PFSK-1 (cell line): ENCODE measurements around the gene GNG7.

Experiments used
- FOXP2 ChIP-seq: optimal IDR thresholded peaks from 2 replicates; pipeline ENCODE3; 2011; ENCODE audit warnings: borderline replicate concordance, control low read depth, inconsistent platforms; ENCODE audit not compliant: insufficient read depth; ENCODE audit errors: extremely low read length, extremely low read depth
- POLR2AphosphoS5 ChIP-seq: IDR thresholded peaks from 2 replicates; pipeline ENCODE4 v1.6.1; 2012; ENCODE audit warnings: low read depth, mild to moderate bottlenecking, control low read depth, low read length, moderate library complexity
- SIN3A ChIP-seq: IDR thresholded peaks from 2 replicates; pipeline ENCODE4 v1.6.1; 2012; ENCODE audit warnings: mild to moderate bottlenecking, low read length, moderate library complexity, borderline replicate concordance; ENCODE audit not compliant: insufficient read depth
- TAF1 ChIP-seq: IDR thresholded peaks from 2 replicates; pipeline ENCODE4 v1.6.1; 2012; ENCODE audit warnings: low read length, control low read depth, borderline replicate concordance; ENCODE audit not compliant: insufficient read depth
- TF ChIP-seq, protein P1 (sequence below), 2 experiments: IDR thresholded peaks; 2 replicates each; pipeline versions ENCODE4 v1.6.1 to v1.8.0; 2011 to 2012; ENCODE audit warnings: low read depth in 2 of 2, low read length in 2 of 2, control low read depth in 1 of 2, inconsistent platforms in 1 of 2, mild to moderate bottlenecking in 1 of 2, moderate library complexity in 1 of 2; ENCODE audit not compliant: insufficient read depth in 1 of 2

Gene GNG7

DNA sequence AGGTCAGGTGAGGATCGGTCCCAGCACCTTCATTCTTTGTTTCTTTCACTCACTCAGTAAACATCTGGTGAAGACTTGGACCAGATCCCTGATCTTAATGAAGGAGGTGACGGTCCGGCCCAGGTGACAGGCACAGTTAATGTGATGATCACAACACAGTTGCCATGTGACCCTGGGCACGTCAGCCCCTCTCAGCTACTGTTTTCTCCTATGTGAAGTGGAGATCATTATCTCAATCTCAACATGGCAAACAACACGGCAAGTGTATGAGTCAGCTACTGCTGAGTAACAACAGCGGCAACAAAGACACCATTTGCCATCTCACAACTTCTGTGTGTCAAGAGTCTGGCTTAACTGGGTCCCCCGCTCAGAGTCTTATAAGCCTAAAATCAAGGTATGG lies 74.6 kb downstream of the GNG7 start:
- TF ChIP-seq POLR2AphosphoS5 (no peak), SIN3A (no peak), FOXP2 (no peak), TAF1 (no peak)
- TF ChIP-seq, protein P1, sequence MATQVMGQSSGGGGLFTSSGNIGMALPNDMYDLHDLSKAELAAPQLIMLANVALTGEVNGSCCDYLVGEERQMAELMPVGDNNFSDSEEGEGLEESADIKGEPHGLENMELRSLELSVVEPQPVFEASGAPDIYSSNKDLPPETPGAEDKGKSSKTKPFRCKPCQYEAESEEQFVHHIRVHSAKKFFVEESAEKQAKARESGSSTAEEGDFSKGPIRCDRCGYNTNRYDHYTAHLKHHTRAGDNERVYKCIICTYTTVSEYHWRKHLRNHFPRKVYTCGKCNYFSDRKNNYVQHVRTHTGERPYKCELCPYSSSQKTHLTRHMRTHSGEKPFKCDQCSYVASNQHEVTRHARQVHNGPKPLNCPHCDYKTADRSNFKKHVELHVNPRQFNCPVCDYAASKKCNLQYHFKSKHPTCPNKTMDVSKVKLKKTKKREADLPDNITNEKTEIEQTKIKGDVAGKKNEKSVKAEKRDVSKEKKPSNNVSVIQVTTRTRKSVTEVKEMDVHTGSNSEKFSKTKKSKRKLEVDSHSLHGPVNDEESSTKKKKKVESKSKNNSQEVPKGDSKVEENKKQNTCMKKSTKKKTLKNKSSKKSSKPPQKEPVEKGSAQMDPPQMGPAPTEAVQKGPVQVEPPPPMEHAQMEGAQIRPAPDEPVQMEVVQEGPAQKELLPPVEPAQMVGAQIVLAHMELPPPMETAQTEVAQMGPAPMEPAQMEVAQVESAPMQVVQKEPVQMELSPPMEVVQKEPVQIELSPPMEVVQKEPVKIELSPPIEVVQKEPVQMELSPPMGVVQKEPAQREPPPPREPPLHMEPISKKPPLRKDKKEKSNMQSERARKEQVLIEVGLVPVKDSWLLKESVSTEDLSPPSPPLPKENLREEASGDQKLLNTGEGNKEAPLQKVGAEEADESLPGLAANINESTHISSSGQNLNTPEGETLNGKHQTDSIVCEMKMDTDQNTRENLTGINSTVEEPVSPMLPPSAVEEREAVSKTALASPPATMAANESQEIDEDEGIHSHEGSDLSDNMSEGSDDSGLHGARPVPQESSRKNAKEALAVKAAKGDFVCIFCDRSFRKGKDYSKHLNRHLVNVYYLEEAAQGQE (IDR thresholded peaks at IDR 0.05; ENCODE audit: insufficient read depth in 1 of 2, low read depth in 2 of 2, low read length in 2 of 2): no peak

DNA sequence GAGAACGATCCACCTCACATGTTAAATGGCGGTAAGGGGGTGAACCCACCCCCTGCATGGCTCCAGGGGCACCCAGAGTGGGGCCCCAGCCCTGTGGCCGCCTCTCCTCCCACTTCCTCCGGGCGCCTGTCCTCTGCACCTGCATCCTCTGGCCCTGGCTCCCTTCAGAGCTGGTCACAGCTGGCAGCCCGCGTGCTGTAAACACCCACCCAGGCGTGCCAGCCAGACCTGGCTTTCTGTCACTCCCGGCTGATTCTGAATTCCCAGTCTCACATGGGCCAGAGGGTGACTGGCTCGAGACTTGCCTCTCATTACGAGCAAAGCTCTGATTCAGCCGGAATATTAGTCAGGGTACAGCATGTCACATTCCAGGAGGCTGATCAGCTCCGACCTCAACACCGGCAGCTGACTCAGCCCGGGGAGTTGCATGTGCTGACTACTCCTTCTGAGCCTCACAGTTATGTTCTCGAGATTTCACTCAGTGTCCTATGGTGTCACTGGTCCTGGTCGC lies 75.1 kb downstream of the GNG7 start:
- no peak for TF ChIP-seq SIN3A
- TF ChIP-seq, protein P1 (IDR thresholded peaks at IDR 0.05; ENCODE audit: insufficient read depth in 1 of 2, low read depth in 2 of 2, low read length in 2 of 2): no peak
- TF ChIP-seq TAF1: no peak
- TF ChIP-seq FOXP2: no peak
- TF ChIP-seq POLR2AphosphoS5: no peak

DNA sequence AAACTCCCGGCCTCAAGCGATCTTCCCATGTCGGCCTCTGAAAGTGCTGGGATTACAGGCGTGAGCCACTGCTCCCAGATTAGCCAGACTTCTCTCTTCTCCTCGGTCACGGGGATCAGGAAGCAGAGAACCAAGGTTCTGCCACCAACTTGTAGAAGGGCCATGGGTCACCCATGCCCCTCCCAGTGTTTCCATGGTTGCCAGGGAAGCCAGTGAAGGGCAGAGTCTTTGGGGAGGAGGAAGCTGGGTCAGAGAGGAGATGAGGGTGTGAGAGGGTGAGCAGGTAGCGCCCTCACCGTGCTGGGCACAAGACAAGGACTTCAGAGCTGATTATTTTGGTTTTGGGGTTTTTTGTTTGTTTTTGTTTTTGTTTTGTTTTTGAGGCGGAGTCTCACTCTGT lies 77.1 kb downstream of the GNG7 start:
- TF ChIP-seq SIN3A (no peak), FOXP2 (no peak), TAF1 (no peak), POLR2AphosphoS5 (no peak)
- TF ChIP-seq, protein P1 (IDR thresholded peaks at IDR 0.05; ENCODE audit: insufficient read depth in 1 of 2, low read depth in 2 of 2, low read length in 2 of 2): no peak

DNA sequence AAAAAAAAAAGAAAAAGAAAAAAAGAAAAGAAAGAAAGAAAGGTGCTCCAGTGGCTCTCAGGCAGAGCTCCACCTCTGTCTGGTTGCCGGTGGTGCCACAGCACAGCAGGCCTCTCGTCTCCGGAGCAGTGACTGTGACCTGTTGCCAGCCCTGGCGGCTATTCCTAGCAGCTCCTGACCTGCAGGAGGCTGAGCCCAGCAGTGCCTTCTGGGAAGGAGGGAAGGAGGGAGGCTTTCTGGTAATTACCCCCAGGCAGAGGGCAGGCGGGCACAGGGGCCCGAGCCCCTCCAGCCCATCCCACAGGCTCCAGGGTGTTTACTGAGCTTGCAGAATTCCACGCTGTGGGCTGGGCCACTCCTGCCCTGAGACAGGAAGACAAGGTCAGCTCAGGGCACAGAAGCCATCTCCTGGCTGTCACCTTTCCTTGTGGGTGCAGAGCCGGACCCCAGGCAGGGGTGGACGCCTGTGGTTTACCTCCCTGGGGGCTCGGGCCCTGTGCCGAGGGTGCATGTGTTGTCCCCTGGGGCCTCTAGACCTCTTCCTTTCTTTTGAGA lies 77.9 kb downstream of the GNG7 start:
- TF ChIP-seq SIN3A (no peak), TAF1 (no peak), FOXP2 (no peak), POLR2AphosphoS5 (no peak)
- TF ChIP-seq, protein P1 (IDR thresholded peaks at IDR 0.05; ENCODE audit: insufficient read depth in 1 of 2, low read depth in 2 of 2, low read length in 2 of 2): no peak

DNA sequence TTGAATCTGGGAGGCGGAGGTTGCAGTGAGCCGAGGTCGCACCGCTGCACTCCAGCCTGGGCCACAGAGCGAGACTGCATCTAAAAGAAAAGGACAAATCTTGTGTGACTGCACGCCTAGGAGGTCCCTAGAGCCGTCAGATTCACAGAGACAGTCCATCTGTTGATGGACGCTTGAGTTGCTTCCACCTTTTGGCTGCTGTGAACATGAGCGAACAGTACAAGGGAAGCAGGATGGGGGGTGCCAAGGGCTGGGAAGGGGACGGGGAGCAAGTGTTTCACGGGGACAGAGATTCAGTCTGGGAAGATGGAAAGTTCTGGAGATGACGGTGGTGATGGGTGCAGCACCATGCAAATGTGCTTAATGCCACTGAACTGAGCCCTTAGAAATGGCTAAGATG lies 78.7 kb downstream of the GNG7 start:
- TF ChIP-seq, protein P1 (IDR thresholded peaks at IDR 0.05; ENCODE audit: insufficient read depth in 1 of 2, low read depth in 2 of 2, low read length in 2 of 2): no peak
- TF ChIP-seq POLR2AphosphoS5: no peak
- no peak for TF ChIP-seq SIN3A
- no peak for TF ChIP-seq TAF1
